ENCODE data around the gene RGS7. TPM values are rescaled to one million over a fixed set of nuclear protein-coding genes. Genes with fewer than 3 reads are reported as not detected.

Gene RGS7
- total and polyA plus RNA-seq, 2 experiments from 2014 or later = 0.22 to 0.73 TPM

GRCh38 chr1:240928265-240928664 lies 428.7 kb downstream of the RGS7 start:
- Histone ChIP-seq H3K36me3 (replicated peaks; ENCODE audit: insufficient read depth, low read depth) (no peaks in the 10 kb centered on the region), H3K27ac (peak overlapping the region; percentile 25), H3K27me3 (no peaks in the 10 kb centered on the region), H3K9me2 (replicated peaks; ENCODE audit: insufficient read depth) (no peaks in the 10 kb centered on the region), H3K4me3 (no peak overlapping the region), H3K4me2 (no peak overlapping the region), H3K79me2 (no peaks in the 10 kb centered on the region), H3K9me3 (ENCODE audit: low read depth) (no peaks in the 10 kb centered on the region), H3K4me1 (ENCODE audit: insufficient read depth) (no peaks in the 10 kb centered on the region), H2AFZ (no peak overlapping the region), H4K20me1 (ENCODE audit: insufficient read depth, poor library complexity, severe bottlenecking) (no peaks in the 10 kb centered on the region)
- DNase-seq (ENCODE audit: low spot score) = no peak
- WGBS (ENCODE audit: low lambda C conversion rate, missing lambda C conversion rate) = 92% methylated on average over 4 of the region's 4 CpGs
- TF ChIP-seq CTCF (IDR thresholded peaks at IDR 0.05; ENCODE audit: poor library complexity) (no peak), EZH2phosphoT487 (IDR thresholded peaks at IDR 0.05; ENCODE audit: low read depth, severe bottlenecking, unreplicated experiment) (no peak), EZH2 (IDR thresholded peaks at IDR 0.05; ENCODE audit: borderline replicate concordance) (no peak)

- no peak overlapping the region for H3K4me3 ChIP-seq
- H3K27ac ChIP-seq = peak overlapping the region; percentile 25
- 64% methylated on average over 3 of the region's 3 CpGs for WGBS (ENCODE audit: low lambda C conversion rate, missing lambda C conversion rate)
- no peaks in the 10 kb centered on the region for H4K20me1 ChIP-seq (ENCODE audit: insufficient read depth, poor library complexity, severe bottlenecking)
- no peaks in the 10 kb centered on the region for H3K9me2 ChIP-seq (replicated peaks; ENCODE audit: insufficient read depth)
- H3K4me1 ChIP-seq (ENCODE audit: insufficient read depth) = no peaks in the 10 kb centered on the region
- H3K36me3 ChIP-seq (replicated peaks; ENCODE audit: insufficient read depth, low read depth) = no peaks in the 10 kb centered on the region
- H3K27me3 ChIP-seq = no peaks in the 10 kb centered on the region
- no peaks in the 10 kb centered on the region for H3K79me2 ChIP-seq
- no peak overlapping the region for H2AFZ ChIP-seq
- peak; percentile 14 for DNase-seq (ENCODE audit: low spot score)
- no peaks in the 10 kb centered on the region for H3K9me3 ChIP-seq (ENCODE audit: low read depth)
- TF ChIP-seq CTCF (IDR thresholded peaks at IDR 0.05; ENCODE audit: poor library complexity) (no peak), EZH2phosphoT487 (IDR thresholded peaks at IDR 0.05; ENCODE audit: low read depth, severe bottlenecking, unreplicated experiment) (no peak), EZH2 (IDR thresholded peaks at IDR 0.05; ENCODE audit: borderline replicate concordance) (no peak)
- H3K4me2 ChIP-seq = no peak overlapping the region
These were observed 429.2 kb downstream of the RGS7 start for GRCh38 chr1:240927821-240928220.

- Histone ChIP-seq H4K20me1 (ENCODE audit: insufficient read depth, poor library complexity, severe bottlenecking) (no peaks in the 10 kb centered on the region), H3K79me2 (no peaks in the 10 kb centered on the region), H3K27ac (no peak overlapping the region), H3K27me3 (no peaks in the 10 kb centered on the region), H3K4me2 (no peak overlapping the region), H3K4me3 (no peak overlapping the region), H3K36me3 (replicated peaks; ENCODE audit: insufficient read depth, low read depth) (no peaks in the 10 kb centered on the region), H3K9me2 (replicated peaks; ENCODE audit: insufficient read depth) (no peaks in the 10 kb centered on the region), H3K9me3 (ENCODE audit: low read depth) (no peaks in the 10 kb centered on the region), H2AFZ (no peak overlapping the region), H3K4me1 (ENCODE audit: insufficient read depth) (no peaks in the 10 kb centered on the region)
- no peak for TF ChIP-seq EZH2 (IDR thresholded peaks at IDR 0.05; ENCODE audit: borderline replicate concordance)
- no peak for TF ChIP-seq CTCF (IDR thresholded peaks at IDR 0.05; ENCODE audit: poor library complexity)
- no peak for TF ChIP-seq EZH2phosphoT487 (IDR thresholded peaks at IDR 0.05; ENCODE audit: low read depth, severe bottlenecking, unreplicated experiment)
- 97% methylated on average over 4 of the region's 4 CpGs for whole genome bisulfite sequencing (ENCODE audit: low lambda C conversion rate, missing lambda C conversion rate)
- DNase-seq (ENCODE audit: low spot score) = no peak
These were observed 431.7 kb downstream of the RGS7 start for GRCh38 chr1:240925273-240925672.

- TF ChIP-seq EZH2phosphoT487 (IDR thresholded peaks at IDR 0.05; ENCODE audit: low read depth, severe bottlenecking, unreplicated experiment) (no peak), EZH2 (IDR thresholded peaks at IDR 0.05; ENCODE audit: borderline replicate concordance) (no peak)
- no peak overlapping the region for H2AFZ ChIP-seq
- no peak overlapping the region for H3K4me2 ChIP-seq
- DNase-seq (ENCODE audit: low spot score) = no peak
- no peaks in the 10 kb centered on the region for H4K20me1 ChIP-seq (ENCODE audit: insufficient read depth, poor library complexity, severe bottlenecking)
- no peaks in the 10 kb centered on the region for H3K4me1 ChIP-seq (ENCODE audit: insufficient read depth)
- H3K4me3 ChIP-seq = no peak overlapping the region
- H3K27ac ChIP-seq = no peak overlapping the region
- WGBS (ENCODE audit: low lambda C conversion rate, missing lambda C conversion rate) = 88% methylated on average over 1 of the region's 1 CpG
- no peaks in the 10 kb centered on the region for H3K79me2 ChIP-seq
- no peaks in the 10 kb centered on the region for H3K36me3 ChIP-seq (replicated peaks; ENCODE audit: insufficient read depth, low read depth)
- H3K27me3 ChIP-seq = no peaks in the 10 kb centered on the region
- no peaks in the 10 kb centered on the region for H3K9me2 ChIP-seq (replicated peaks; ENCODE audit: insufficient read depth)
- no peaks in the 10 kb centered on the region for H3K9me3 ChIP-seq (ENCODE audit: low read depth)
These were observed 439.0 kb downstream of the RGS7 start for GRCh38 chr1:240917976-240918375.

Data from hepatocyte (in vitro differentiated cells).